GM21576 (cell line): ENCODE measurements around the gene USP3.

Source experiments
- ATAC-seq: cut with Tn5 transposase; IDR thresholded peaks from one replicate; pipeline ENCODE4 v1.9.1; 2021; ENCODE audit warnings: mild to moderate bottlenecking, moderate library complexity; ENCODE audit not compliant: unreplicated experiment

Gene USP3

GRCh38 chr15:63504247-63504978, at the start of gene USP3:
Gene USP3 (plus strand): TSS chr15:63504593. CDS start chr15:63504740, 147 bp downstream.
- ATAC-seq = peak; percentile 43

GRCh38 chr15:63456258-63456657, 48.1 kb upstream of the USP3 start:
- ATAC-seq = no peak

- no peak for ATAC-seq
Observed at GRCh38 chr15:63457379-63457778, 47.0 kb upstream of the USP3 start.

- ATAC-seq = no peak
Observed at GRCh38 chr15:63458026-63458425, 46.4 kb upstream of the USP3 start.

GRCh38 chr15:63458794-63459395, 45.5 kb upstream of the USP3 start:
- ATAC-seq = no peak

- ATAC-seq = no peak
Observed at GRCh38 chr15:63460210-63461155, 43.9 kb upstream of the USP3 start.

GRCh38 chr15:63461230-63461985, 43.0 kb upstream of the USP3 start:
- ATAC-seq = no peak

GRCh38 chr15:63462088-63462487, 42.3 kb upstream of the USP3 start:
- no peak for ATAC-seq

- no peak for ATAC-seq
Observed at GRCh38 chr15:63463036-63463435, 41.4 kb upstream of the USP3 start.

- no peak for ATAC-seq
Observed at GRCh38 chr15:63463793-63464192, 40.6 kb upstream of the USP3 start.

- no peak for ATAC-seq
Observed at GRCh38 chr15:63465104-63465503, 39.3 kb upstream of the USP3 start.

GRCh38 chr15:63466378-63467192, 37.8 kb upstream of the USP3 start:
- peak; percentile 77 for ATAC-seq

- no peak for ATAC-seq
Observed at GRCh38 chr15:63469190-63469589, 35.2 kb upstream of the USP3 start.

GRCh38 chr15:63469984-63470383, 34.4 kb upstream of the USP3 start:
- ATAC-seq = no peak

- peak; percentile 29 for ATAC-seq
Observed at GRCh38 chr15:63473007-63473748, 31.2 kb upstream of the USP3 start.

GRCh38 chr15:63473749-63473998, 30.7 kb upstream of the USP3 start:
- ATAC-seq = peak; percentile 2

- peak; percentile 50 for ATAC-seq
Observed at GRCh38 chr15:63473999-63474809, 30.2 kb upstream of the USP3 start.

- peak; percentile 64 for ATAC-seq
Observed at GRCh38 chr15:63474810-63475316, 29.5 kb upstream of the USP3 start.
